Endothelial cell (in vitro differentiated cells): ENCODE measurements around the gene FNIP2. TPM values are rescaled to one million over a fixed set of nuclear protein-coding genes. Genes with fewer than 3 reads are reported as not detected.

Experiments
- DNase-seq: peaks from one replicate; pipeline ENCODE4 v3.0.0; 2021; ENCODE audit warnings: low spot score
- H3K27ac Mint-ChIP-seq: one replicate; pipeline ENCODE4 v1.8.0; 2021; ENCODE audit warnings: mixed read lengths, inconsistent platforms; ENCODE audit not compliant: unreplicated experiment
- H3K27me3 Mint-ChIP-seq: one replicate; pipeline ENCODE4 v1.8.0; 2021; ENCODE audit warnings: mild to moderate bottlenecking, moderate library complexity, mixed read lengths, inconsistent platforms; ENCODE audit not compliant: unreplicated experiment
- H3K36me3 Mint-ChIP-seq: one replicate; pipeline ENCODE4 v1.8.0; 2021; ENCODE audit warnings: mild to moderate bottlenecking, low read depth, mixed read lengths, inconsistent platforms; ENCODE audit not compliant: unreplicated experiment
- H3K4me1 Mint-ChIP-seq: one replicate; pipeline ENCODE4 v1.8.0; 2021; ENCODE audit warnings: mild to moderate bottlenecking, mixed read lengths, inconsistent platforms; ENCODE audit not compliant: unreplicated experiment
- H3K4me3 Mint-ChIP-seq: one replicate; pipeline ENCODE4 v1.8.0; 2021; ENCODE audit warnings: mild to moderate bottlenecking, mixed read lengths, inconsistent platforms; ENCODE audit not compliant: unreplicated experiment
- H3K9me3 Mint-ChIP-seq: one replicate; pipeline ENCODE4 v1.8.0; 2021; ENCODE audit warnings: mixed read lengths, inconsistent platforms; ENCODE audit not compliant: unreplicated experiment
- CTCF ChIP-seq: fragments of 200-600 bp; sonication (generic); IDR thresholded peaks from one replicate; pipeline ENCODE4 v1.5.0; 2021; ENCODE audit warnings: antibody characterized with exemption; ENCODE audit not compliant: unreplicated experiment
- total RNA-seq: library from RNA; stranded (reverse); fragmentation: NEBNext Ultra II Directional; extraction: Animal tissue kit (Norgen Biotek cat#: 25700); gene quantifications from one replicate; pipeline ENCODE4 v1.2.1, GENCODE V29; 2021; ENCODE audit not compliant: unreplicated experiment

The FNIP2 gene
- total RNA-seq, 1 donor from 2014 or later = 34.3 TPM

GRCh38 chr4:158849681-158850080 lies 80.9 kb downstream of the FNIP2 start:
- H3K36me3 Mint-ChIP-seq = no peaks in the 10 kb centered on the region
- no peak for TF ChIP-seq CTCF
- no peak for DNase-seq
- no peak overlapping the region for H3K27ac Mint-ChIP-seq
- no peaks in the 10 kb centered on the region for H3K4me1 Mint-ChIP-seq
- no peak overlapping the region for H3K4me3 Mint-ChIP-seq
- H3K27me3 Mint-ChIP-seq = no peaks in the 10 kb centered on the region
- no peaks in the 10 kb centered on the region for H3K9me3 Mint-ChIP-seq

GRCh38 chr4:158850371-158850770 lies 81.5 kb downstream of the FNIP2 start:
- no peak for DNase-seq

GRCh38 chr4:158850800-158851644 lies 82.2 kb downstream of the FNIP2 start:
- peak; percentile 88 for TF ChIP-seq CTCF
- Mint-ChIP-seq H3K36me3 (no peaks in the 10 kb centered on the region), H3K27ac (no peak overlapping the region), H3K27me3 (no peaks in the 10 kb centered on the region), H3K4me1 (no peaks in the 10 kb centered on the region), H3K4me3 (no peak overlapping the region), H3K9me3 (no peaks in the 10 kb centered on the region)
- DNase-seq = no peak

More at GRCh38 chr4:158850371-158850770, 81.5 kb downstream of the FNIP2 start:
- no peak overlapping the region for H3K4me3 Mint-ChIP-seq
- no peaks in the 10 kb centered on the region for H3K4me1 Mint-ChIP-seq
- H3K27me3 Mint-ChIP-seq = no peaks in the 10 kb centered on the region
- no peaks in the 10 kb centered on the region for H3K9me3 Mint-ChIP-seq
- TF ChIP-seq CTCF = no peak
- H3K27ac Mint-ChIP-seq = no peak overlapping the region
- H3K36me3 Mint-ChIP-seq = no peaks in the 10 kb centered on the region

GRCh38 chr4:158854236-158854635 lies 85.4 kb downstream of the FNIP2 start:
- Mint-ChIP-seq H3K27ac (no peak overlapping the region), H3K36me3 (no peaks in the 10 kb centered on the region), H3K9me3 (no peaks in the 10 kb centered on the region), H3K4me1 (no peaks in the 10 kb centered on the region), H3K27me3 (no peaks in the 10 kb centered on the region), H3K4me3 (no peak overlapping the region)
- TF ChIP-seq CTCF = no peak
- no peak for DNase-seq

GRCh38 chr4:158856852-158857251 lies 88.0 kb downstream of the FNIP2 start:
- no peak overlapping the region for H3K4me3 Mint-ChIP-seq
- no peaks in the 10 kb centered on the region for H3K27me3 Mint-ChIP-seq
- H3K9me3 Mint-ChIP-seq = no peaks in the 10 kb centered on the region
- TF ChIP-seq CTCF = peak; percentile 44
- peaks cover 6% of the 10 kb centered on the region for H3K36me3 Mint-ChIP-seq
- H3K4me1 Mint-ChIP-seq = no peaks in the 10 kb centered on the region
- no peak overlapping the region for H3K27ac Mint-ChIP-seq
- no peak for DNase-seq
